Hepatocyte (in vitro differentiated cells): ENCODE data around the gene NUDT14. TPM values are rescaled to one million over a fixed set of nuclear protein-coding genes. Genes with fewer than 3 reads are reported as not detected.

ENCODE experiments used
- DNase-seq: peaks from one replicate; pipeline ENCODE4 v3.0.0-alpha.2; 2016; ENCODE audit warnings: low spot score
- H2AFZ ChIP-seq: fragments of 200-600 bp; sonication (generic); 2 replicates; pipeline ENCODE4 v1.6.0; 2016; ENCODE audit warnings: antibody characterized with exemption, mild to moderate bottlenecking
- H3K27ac ChIP-seq: fragments of 200-600 bp; sonication (generic); 2 replicates; pipeline ENCODE4 v1.5.1; 2016; ENCODE audit warnings: mild to moderate bottlenecking
- H3K27me3 ChIP-seq: fragments of 200-600 bp; sonication (generic); 2 replicates; pipeline ENCODE4 v1.6.1; 2016
- H3K36me3 ChIP-seq: fragments of 200-600 bp; sonication (generic); replicated peaks from 2 replicates; pipeline ENCODE4 v1.5.1; 2016; ENCODE audit warnings: low read depth; ENCODE audit not compliant: insufficient read depth
- H3K4me1 ChIP-seq: fragments of 200-600 bp; sonication (generic); 2 replicates; pipeline ENCODE4 v1.5.1; 2016; ENCODE audit warnings: mild to moderate bottlenecking, moderate library complexity; ENCODE audit not compliant: insufficient read depth
- H3K4me2 ChIP-seq: fragments of 200-600 bp; sonication (generic); 2 replicates; pipeline ENCODE4 v1.6.0; 2016
- H3K4me3 ChIP-seq: fragments of 200-600 bp; sonication (generic); 2 replicates; pipeline ENCODE4 v1.5.1; 2016; ENCODE audit warnings: mild to moderate bottlenecking
- H3K79me2 ChIP-seq: fragments of 200-600 bp; sonication (generic); 2 replicates; pipeline ENCODE4 v1.6.0; 2017; ENCODE audit warnings: mild to moderate bottlenecking
- H3K9me2 ChIP-seq: fragments of 200-600 bp; sonication (generic); replicated peaks from 2 replicates; pipeline ENCODE4 v1.6.0; 2017; ENCODE audit warnings: mild to moderate bottlenecking; ENCODE audit not compliant: insufficient read depth
- H3K9me3 ChIP-seq: fragments of 200-600 bp; sonication (generic); 2 replicates; pipeline ENCODE4 v1.5.1; 2016; ENCODE audit warnings: low read depth, mild to moderate bottlenecking
- H4K20me1 ChIP-seq: fragments of 200-600 bp; sonication (generic); 2 replicates; pipeline ENCODE4 v1.6.0; 2016; ENCODE audit warnings: mild to moderate bottlenecking; ENCODE audit not compliant: insufficient read depth, poor library complexity, severe bottlenecking
- CTCF ChIP-seq: fragments of 200-600 bp; sonication (generic); IDR thresholded peaks from 2 replicates; pipeline ENCODE4 v1.5.1; 2016; ENCODE audit warnings: antibody characterized with exemption, mild to moderate bottlenecking; ENCODE audit not compliant: poor library complexity
- EZH2 ChIP-seq: fragments of 200-600 bp; sonication (generic); IDR thresholded peaks from 2 replicates; pipeline ENCODE4 v1.6.1; 2016; ENCODE audit warnings: antibody characterized with exemption, mild to moderate bottlenecking, borderline replicate concordance
- EZH2phosphoT487 ChIP-seq: fragments of 200-600 bp; sonication (generic); IDR thresholded peaks from one replicate; pipeline ENCODE4 v1.6.1; 2018; ENCODE audit warnings: antibody characterized with exemption, mild to moderate bottlenecking, low read depth, moderate library complexity; ENCODE audit not compliant: unreplicated experiment, severe bottlenecking
- WGBS: methylation state at CpG from one replicate; pipeline ENCODE4 v1.1.6; 2016; ENCODE audit warnings: low lambda C conversion rate; ENCODE audit errors: missing lambda C conversion rate; 5-methylcytosine and 5-hydroxymethylcytosine counted together
- polyA plus RNA-seq: library from polyadenylated mRNA; unstranded; fragments of >200 nt; fragmentation: Nextera tagmentation; extraction: Ambion mirVana; gene quantifications from 2 replicates; pipeline ENCODE4 v1.2.1, GENCODE V29; 2016
- total RNA-seq: library from RNA; depleted of rRNA; stranded (reverse); fragments of >200 nt; gene quantifications from 2 replicates; pipeline ENCODE4 v1.2.3, GENCODE V29; 2014

The NUDT14 gene
- total and polyA plus RNA-seq, 2 experiments from 2014 or later, result 47.4 to 98.1 TPM

GRCh38 chr14:105148604-105149145, 32.4 kb downstream of the NUDT14 start:
- Histone ChIP-seq H4K20me1 (no peaks in the 10 kb centered on the region), H3K4me3 (no peak overlapping the region), H3K4me2 (no peak overlapping the region), H3K36me3 (no peaks in the 10 kb centered on the region), H2AFZ (no peak overlapping the region), H3K27ac (no peak overlapping the region), H3K9me3 (no peaks in the 10 kb centered on the region), H3K9me2 (no peaks in the 10 kb centered on the region), H3K4me1 (no peaks in the 10 kb centered on the region), H3K27me3 (no peaks in the 10 kb centered on the region), H3K79me2 (no peaks in the 10 kb centered on the region)
- WGBS, result 97% methylated on average over 18 of the region's 27 CpGs
- no peak for TF ChIP-seq EZH2
- DNase-seq, result no peak

- no peaks in the 10 kb centered on the region for H4K20me1 ChIP-seq
- H3K4me1 ChIP-seq, result no peaks in the 10 kb centered on the region
- no peaks in the 10 kb centered on the region for H3K9me2 ChIP-seq
- no peak overlapping the region for H3K4me2 ChIP-seq
- DNase-seq, result no peak
- no peaks in the 10 kb centered on the region for H3K27me3 ChIP-seq
- no peaks in the 10 kb centered on the region for H3K36me3 ChIP-seq
- TF ChIP-seq EZH2 (no peak), EZH2phosphoT487 (no peak), CTCF (no peak)
- no peaks in the 10 kb centered on the region for H3K9me3 ChIP-seq
- no peak overlapping the region for H3K4me3 ChIP-seq
- no peak overlapping the region for H2AFZ ChIP-seq
- no peaks in the 10 kb centered on the region for H3K79me2 ChIP-seq
- H3K27ac ChIP-seq, result no peak overlapping the region
- 96% methylated on average over 34 of the region's 62 CpGs for WGBS
These were observed 33.2 kb downstream of the NUDT14 start for GRCh38 chr14:105147671-105148603.

GRCh38 chr14:105146976-105147635, 34.0 kb downstream of the NUDT14 start:
- no peak for DNase-seq
- Histone ChIP-seq H3K9me2 (no peaks in the 10 kb centered on the region), H3K36me3 (no peaks in the 10 kb centered on the region), H4K20me1 (no peaks in the 10 kb centered on the region), H3K79me2 (no peaks in the 10 kb centered on the region), H3K9me3 (no peaks in the 10 kb centered on the region), H3K4me1 (no peaks in the 10 kb centered on the region), H3K4me2 (no peak overlapping the region), H3K4me3 (no peak overlapping the region), H2AFZ (no peak overlapping the region), H3K27me3 (no peaks in the 10 kb centered on the region), H3K27ac (no peak overlapping the region)
- 92% methylated on average over 22 of the region's 22 CpGs for WGBS
- TF ChIP-seq CTCF (no peak), EZH2 (no peak), EZH2phosphoT487 (no peak)
